ENCODE data around the gene TMPRSS7.

Gene TMPRSS7

GRCh38 chr3:112061152-112061551 lies 26.6 kb downstream of the TMPRSS7 start:
- DNase-seq, result no peak

DNA sequence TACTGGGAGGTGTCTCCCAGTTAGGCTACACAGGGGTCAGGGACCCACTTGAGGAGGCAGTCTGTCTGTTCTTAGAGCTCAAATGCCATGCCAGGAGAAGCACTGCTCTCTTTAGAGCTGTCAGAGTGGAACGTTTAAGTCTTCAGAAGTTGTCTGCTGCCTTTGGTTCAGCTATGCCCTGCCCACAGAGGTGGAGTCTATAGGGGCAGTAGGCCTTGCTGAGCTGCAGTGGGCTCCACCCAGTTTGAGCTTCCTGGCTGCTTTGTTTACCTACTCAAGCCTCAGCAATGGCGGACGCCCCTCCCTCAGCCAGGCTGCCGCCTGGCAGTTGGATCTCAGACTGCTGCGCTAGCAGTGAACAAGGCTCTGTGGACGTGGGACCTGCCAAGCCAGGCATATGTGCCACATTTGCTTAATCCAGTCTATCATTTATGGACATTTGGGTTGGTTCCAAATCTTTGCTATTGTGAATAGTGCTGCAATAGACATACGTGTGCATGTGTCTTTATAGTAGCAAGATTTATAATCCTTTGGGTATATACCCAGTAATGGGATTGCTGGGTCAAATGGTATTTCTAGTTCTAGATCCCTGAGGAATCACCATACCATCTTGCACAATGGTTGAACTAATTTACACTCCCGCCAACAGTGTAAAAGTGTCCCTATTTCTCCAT lies 38.0 kb downstream of the TMPRSS7 start:
- peak; percentile 61 for DNase-seq

DNA sequence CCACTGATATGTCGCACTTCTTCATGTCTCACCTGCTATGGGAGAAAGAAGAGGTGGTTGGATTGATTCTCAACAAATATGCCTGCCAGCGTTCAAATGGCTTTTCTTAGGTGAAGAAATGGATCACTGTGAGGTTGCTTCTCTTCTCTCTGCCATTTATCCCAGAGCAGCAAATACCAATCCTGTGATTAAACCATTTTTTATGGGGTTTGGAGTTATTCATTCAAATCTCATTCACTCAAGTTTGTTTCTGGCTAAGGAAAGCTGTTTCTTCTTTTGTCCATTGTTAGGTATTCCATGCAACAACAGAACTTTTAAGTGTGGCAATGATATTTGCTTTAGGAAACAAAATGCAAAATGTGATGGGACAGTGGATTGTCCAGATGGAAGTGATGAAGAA lies 39.5 kb downstream of the TMPRSS7 start:
- no peak for DNase-seq

- peak; percentile 57 for DNase-seq
These were observed 40.3 kb downstream of the TMPRSS7 start for GRCh38 chr3:112074616-112075497.

DNA sequence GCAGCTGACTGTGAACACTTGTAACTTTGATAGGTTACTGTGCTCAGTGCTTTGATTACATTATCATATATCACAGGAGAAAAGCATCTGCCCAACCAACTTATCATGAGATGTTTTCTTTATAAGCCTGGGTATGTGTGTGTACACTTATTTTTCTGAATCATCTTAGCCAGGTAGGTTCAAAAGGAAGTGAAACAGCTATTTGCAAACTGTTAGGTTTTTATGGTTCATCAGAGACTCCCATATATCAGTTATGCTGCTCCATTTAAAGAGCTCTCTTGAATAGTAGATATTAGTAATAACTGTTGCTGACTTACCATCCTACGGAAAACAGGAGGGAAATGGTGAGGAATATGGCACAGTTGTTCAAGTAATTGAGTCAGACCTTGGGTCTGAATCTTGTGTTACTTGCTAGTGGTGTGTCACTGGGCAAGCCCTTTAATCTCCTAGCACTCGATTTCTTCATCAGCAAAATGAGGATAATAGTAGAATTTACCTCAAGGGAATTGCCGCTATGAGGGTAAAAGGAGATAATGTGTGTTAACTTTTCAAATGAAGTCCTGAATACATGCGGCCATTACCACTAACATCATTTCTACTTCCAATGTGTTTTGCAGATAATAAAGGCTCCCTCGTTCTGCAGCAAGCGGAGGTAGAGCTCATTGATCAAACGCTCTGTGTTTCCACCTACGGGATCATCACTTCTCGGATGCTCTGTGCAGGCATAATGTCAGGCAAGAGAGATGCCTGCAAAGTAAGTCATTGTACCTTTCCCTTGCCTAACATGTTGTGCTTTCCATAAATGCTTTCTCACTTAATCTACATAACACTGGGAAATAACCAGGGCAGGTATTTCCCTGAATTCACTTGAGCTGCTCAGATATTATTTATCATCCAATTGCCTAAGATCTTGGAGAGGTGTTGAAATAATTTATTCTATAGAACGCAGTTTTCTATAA lies 43.9 kb downstream of the TMPRSS7 start:
- DNase-seq, result no peak

- no peak for DNase-seq
These were observed 48.7 kb downstream of the TMPRSS7 start for GRCh38 chr3:112083239-112083638.

- DNase-seq, result no peak
These were observed 50.6 kb downstream of the TMPRSS7 start for GRCh38 chr3:112084980-112085705.

DNA sequence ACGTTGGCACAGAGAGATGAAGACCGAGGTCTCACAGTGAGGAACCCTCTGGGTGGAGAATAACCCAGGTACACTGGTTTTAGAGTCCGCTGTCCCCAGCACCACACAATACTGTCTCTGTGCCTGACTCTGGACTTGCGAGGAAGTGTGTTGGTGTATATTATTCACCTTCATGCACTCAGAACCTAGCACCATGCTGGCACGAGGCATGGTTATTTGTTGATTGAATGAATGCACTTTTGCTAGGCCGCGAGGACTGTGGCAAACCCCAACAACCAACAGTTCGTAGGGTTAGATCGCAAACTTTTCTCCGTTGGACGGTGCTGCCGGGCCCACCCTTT lies 51.2 kb downstream of the TMPRSS7 start:
- no peak for DNase-seq

- DNase-seq, result peak; percentile 63
These were observed 51.7 kb downstream of the TMPRSS7 start, which contains the start of gene C3orf52 for GRCh38 chr3:112086076-112086854. Gene C3orf52 (plus strand): TSS chr3:112086389. CDS start chr3:112086408, 19 bp downstream.

DNA sequence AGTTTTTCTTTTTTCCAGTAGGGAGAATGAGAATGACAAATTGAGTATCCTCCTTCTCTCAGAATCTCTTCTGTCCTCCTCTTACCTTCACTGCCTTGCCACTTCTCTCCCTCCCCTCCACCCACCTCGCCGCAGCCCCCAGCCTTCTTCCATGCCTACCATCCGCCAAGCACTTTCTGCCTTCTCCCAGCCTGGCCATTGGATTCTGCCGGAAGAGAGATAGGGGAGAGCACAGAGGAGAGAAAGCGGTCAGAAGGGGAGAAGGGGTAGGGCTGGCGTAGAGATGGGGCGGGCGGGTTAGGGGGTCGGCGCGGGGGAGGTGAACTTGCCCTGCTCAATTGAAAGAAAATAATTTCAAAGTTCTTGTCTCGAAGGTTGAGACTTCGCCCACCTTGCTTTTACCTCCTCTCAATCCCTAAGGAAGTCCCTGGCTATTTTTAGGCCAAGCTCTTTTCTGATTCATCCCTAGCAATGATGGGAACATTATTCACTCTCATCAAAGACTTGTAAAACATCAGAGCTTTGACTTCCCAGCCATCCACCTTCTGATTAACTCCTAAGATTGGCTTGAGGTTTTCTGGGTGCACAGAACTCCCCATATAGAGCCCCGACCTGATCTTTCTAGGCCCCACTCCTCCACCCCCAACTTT lies 52.5 kb downstream of the TMPRSS7 start:
- DNase-seq, result no peak

- no peak for DNase-seq
These were observed 53.2 kb downstream of the TMPRSS7 start for GRCh38 chr3:112087746-112088145.

GRCh38 chr3:112088944-112089343 lies 54.4 kb downstream of the TMPRSS7 start:
- DNase-seq, result no peak

DNA sequence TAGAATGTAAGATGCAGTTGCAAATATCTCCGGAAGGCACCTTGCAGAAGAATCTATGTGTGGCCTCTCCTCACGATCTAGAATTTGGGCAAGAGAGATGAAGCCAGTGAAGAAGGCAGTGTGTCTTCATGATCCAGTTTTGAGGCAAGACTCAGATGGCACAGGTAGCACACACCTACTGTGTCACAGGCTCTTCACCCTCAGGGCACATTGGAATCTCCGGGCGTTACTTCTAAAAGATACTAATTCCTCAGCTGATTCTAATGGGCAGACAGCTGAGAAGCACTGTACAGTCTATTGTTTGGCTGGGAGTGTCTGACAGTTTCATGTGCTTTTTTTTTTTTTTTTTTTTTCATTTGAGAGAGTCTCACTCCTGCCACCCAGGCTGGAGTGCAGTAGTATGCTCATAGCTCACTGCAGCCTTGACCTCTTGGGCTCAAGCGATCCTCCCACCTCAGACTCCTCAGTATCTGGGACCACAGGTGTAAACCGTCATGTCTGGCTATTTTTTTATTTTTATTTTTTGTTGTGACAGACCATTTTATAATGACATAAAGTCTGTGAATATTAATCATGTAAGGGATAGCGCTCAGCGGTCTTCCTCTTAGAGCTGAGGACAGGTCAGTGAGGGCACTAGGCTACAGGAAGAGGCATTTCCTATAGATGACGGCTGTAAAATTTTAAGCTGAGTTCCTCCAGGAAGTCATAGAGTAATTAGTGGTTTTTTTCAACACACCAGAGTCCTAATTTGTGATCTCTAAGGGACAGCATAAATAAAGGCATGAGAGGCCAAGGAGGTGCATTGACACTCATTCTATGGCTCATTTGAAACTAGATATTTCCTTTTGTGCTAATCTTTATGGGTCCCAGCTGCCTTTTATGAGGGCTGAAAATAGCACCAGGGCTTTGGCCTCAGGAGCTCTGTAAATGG lies 55.7 kb downstream of the TMPRSS7 start:
- no peak for DNase-seq

- DNase-seq, result no peak
These were observed 56.5 kb downstream of the TMPRSS7 start for GRCh38 chr3:112090887-112091586.

GRCh38 chr3:112092496-112093179 lies 58.1 kb downstream of the TMPRSS7 start:
- no peak for DNase-seq

- DNase-seq, result no peak
These were observed 58.6 kb downstream of the TMPRSS7 start for GRCh38 chr3:112093180-112093522.

DNA sequence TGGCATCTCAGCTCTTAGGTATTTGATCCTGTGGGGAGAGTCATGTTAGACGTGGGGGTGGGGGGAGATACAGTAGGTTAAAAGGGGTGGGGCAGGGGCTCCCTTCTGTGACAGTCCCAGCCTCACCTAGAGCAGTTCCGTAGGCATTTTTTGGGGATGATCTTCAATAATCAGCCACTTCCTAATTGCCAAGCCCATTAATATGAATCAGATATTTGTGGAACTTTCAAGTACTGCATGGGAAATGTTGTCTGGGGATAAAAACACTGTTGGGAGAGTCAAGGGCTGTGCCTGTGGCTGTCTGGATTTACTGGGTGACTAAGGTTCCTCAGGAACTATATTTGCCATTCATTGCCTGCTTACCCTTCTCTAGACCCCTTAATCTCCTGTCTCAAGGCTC lies 61.2 kb downstream of the TMPRSS7 start:
- no peak for DNase-seq

GRCh38 chr3:112096176-112096575 lies 61.6 kb downstream of the TMPRSS7 start:
- DNase-seq, result no peak

GRCh38 chr3:112097378-112097777 lies 62.8 kb downstream of the TMPRSS7 start:
- DNase-seq, result no peak
